GM18867 (cell line): ENCODE results near the gene SUPT5H.

ENCODE experiments used
- ATAC-seq: cut with Tn5 transposase; IDR thresholded peaks from one replicate; pipeline ENCODE4 v1.9.1; 2021; ENCODE audit warnings: mild to moderate bottlenecking, moderate library complexity; ENCODE audit not compliant: unreplicated experiment

Gene SUPT5H

DNA sequence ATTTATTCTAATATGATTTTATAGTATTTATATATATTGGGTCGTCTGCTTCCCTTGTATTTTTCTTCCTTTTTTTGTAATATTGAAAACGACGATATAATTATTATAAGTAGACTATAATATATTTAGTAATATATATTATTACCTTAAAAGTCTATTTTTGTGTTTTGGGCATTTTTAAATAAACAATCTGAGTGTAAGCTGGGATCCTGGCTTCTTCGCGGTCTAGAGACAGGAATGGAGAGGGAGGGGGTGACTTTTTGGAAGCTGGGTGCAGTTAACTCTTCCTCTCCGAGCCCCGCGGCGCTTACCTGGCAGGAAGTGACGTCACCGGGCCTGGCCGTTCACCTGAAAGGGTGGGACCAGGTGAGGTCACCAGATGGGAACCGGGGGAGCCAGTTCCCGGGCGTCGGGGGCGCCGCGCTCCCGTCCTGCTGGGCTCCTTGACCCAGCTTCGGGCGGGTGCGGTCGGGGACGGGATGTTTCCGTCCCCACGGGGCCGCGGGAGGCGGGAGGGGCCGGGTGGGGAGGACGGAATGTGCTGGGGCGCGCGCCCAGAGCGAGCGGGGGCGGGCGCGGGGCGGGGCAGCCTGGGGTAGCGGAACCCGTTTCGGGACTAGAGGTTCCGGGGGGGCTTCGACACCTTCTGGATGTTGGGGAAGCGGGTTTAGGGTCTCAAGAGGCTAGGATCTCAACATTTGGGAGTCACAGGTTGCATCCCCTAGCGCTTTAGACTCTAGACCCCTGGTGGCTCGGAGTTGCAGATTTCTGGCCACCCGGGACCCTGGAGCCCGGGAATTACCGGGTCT lies 36.0 kb upstream of the SUPT5H start:
- ATAC-seq, result no peak

DNA sequence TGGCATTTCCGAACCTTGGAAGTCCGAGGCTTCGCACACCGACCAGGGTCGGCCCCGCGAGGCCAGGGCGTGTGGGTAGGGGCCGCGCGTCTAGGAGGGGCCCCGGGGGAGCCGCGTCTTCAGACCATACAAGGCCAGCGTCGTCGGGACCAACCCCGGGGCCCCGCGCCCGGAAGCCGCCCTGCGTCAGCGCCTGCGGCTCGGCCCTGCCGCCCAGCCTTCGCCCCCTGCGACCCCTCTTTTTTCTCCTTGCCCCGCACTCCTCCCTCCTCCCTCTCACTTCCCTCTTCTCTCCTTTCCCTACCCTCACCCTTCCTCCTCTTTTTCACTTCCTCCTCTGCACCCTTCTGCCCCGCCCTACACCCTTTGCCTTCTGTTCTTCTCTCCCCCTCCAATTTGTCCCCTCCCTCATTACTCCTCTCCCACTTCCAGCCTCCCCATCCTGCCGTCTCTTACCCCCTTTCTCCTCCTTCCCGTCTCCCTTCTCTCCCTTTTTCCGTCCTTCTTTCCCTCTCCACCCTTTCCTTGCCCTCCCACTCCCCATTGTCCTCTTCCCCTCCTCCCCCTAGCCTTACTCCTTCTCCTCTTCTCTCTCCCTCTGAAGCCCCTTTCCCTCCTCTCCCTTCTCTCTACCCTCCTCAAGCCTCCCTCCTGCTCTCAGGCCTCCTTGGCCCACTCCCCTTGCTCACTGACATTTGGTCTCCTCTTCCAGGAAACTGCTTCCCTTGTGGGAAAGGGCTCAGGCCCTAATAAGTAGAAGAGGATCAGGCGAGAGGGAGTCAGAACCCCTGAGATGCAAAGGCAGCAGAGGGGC lies 35.2 kb upstream of the SUPT5H start:
- ATAC-seq, result peak; percentile 14

DNA sequence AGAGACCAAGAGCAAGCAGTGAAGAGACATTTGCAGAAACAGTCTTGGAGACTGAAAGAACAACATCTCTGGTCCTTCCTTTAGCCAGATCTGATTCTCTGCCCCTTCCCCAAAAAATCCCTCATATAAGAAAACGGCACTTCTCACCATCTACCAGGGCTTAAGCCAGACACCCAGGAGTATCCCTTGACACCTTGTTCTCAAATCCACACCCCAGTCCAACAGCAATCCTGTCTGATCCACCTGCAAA lies 34.6 kb upstream of the SUPT5H start:
- no peak for ATAC-seq

- no peak for ATAC-seq
Observed at GRCh38 chr19:39411081-39411831, 34.1 kb upstream of the SUPT5H start.

DNA sequence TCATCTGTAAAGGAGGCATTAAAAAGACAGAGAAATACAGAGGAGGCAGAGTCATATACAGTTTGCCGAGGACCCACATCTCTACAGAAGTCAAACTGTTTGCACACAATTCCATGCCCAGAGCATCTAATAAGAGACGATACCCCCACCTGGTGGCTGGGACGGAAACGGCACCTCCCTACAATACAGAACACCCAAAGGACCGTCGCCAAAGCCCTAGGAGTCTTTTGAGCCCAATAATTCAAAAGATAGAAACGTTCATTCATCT lies 33.6 kb upstream of the SUPT5H start:
- ATAC-seq, result peak; percentile 19

DNA sequence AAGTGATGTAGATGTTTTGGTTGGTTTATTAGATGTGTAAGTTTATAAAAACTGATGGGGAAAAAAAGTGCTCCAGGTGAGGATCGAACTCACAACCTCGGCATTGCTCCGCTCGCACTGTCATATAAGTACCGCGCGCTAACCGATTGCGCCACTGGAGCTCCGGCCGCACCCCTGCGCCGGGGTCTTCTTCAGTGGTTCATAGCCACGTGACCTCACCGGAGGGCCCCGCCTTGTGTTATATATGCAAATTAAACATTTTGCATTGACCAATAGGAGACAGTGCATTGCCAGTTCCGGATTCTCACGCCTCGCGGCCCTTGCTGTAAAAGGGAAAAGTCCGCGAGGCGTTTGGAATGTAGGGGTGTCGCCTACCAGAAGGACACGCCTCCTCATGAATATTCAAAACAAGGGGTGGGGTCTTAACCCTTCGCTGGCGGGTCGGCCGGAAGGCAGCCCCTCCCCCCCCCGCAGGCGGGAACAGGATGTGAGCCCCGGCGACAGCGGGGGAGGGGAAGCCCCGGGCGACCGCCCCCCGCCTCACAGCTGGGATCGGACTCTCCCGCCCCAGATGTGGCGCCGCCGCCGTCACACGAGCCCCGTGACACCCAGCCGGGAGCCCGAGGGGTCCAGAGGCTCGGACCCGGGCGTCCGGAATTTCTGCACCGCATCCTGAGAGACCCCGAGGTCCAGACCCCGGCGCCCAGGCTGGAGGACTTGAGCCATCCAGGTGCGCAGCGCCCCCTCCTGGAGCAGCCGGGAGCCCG lies 33.1 kb upstream of the SUPT5H start, which contains the start of gene PLEKHG2:
Gene PLEKHG2, plus strand, starts transcription at position 570 of the 767 bp plus-strand sequence. CDS start 1,418 bp downstream, outside the sequence.
- ATAC-seq, result peak; percentile 51

- no peak for ATAC-seq
Observed at GRCh38 chr19:39412867-39413271, 32.5 kb upstream of the SUPT5H start.

GRCh38 chr19:39413272-39413910 lies 32.0 kb upstream of the SUPT5H start:
- no peak for ATAC-seq

DNA sequence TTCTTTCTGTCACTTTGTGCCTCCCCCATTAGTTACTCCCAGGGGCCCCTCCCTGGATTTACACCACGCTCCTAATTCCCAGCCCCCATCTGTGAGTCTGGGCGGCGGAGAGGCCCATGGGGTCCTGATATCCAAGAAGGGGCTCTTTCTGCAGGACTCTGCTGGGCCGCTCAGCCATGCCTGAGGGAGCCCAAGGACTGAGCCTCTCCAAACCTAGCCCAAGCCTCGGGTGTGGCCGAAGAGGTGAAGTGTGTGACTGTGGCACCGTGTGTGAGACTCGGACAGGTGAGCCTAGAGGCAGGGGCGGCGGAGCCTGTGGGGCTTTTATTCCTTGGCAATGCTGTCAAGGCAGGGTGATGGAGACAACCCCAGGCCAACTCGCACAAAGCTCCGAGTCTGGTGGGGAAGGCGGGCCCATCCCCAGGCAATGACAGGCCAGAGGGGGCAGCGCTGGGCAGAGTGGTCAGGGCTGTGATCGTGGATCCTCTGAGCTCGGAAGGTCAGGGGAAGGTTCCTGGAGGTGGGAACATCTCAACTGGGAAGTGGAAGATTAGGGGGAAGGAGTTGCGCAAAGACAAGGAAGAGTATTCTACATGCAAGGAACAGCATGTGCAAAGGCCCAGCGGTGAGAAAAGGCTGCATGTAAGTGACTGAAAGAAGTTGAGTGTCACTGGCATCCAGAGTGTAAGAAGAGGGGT lies 31.3 kb upstream of the SUPT5H start:
- ATAC-seq, result no peak

DNA sequence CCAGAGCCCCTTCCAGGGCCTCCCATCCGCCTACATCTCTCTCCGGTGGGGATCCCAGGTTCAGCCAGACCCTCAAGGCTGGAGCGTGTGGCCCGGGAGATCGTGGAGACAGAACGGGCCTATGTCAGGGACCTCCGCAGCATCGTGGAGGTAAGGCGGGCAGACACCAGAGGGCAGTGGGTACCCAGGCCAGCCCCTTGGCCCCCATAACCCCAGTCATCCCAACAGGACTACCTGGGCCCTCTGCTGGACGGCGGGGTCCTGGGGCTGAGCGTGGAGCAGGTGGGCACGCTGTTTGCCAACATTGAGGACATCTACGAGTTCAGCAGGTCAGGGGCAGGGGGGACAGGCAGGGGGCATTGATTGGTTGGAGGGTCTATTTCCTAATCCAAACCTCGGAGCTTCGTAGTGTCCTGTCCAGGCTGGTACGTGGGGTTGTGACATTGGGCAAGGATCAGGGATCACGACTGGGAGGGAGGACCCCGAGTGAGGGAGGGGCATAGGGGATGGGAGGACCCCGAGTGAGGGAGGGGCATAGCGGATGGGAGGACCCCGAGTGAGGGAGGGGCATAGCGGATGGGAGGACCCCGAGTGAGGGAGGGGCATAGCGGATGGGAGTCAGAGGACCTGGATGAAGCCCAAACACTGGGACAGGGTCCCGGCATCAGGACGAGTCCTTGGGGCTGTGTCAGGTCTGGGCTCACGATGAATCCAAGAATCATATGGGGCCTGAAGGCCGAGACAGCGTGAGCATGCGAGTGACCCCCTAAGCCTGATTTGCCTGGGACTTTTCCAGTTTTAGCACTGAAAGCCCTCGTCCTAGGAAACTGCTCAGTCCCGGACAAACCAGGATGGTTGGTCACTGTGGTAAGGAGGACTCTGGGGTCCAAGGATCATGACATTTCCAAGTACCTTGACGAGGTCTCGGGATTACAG lies 30.0 kb upstream of the SUPT5H start:
- no peak for ATAC-seq

GRCh38 chr19:39416152-39417120 lies 28.9 kb upstream of the SUPT5H start:
- no peak for ATAC-seq

DNA sequence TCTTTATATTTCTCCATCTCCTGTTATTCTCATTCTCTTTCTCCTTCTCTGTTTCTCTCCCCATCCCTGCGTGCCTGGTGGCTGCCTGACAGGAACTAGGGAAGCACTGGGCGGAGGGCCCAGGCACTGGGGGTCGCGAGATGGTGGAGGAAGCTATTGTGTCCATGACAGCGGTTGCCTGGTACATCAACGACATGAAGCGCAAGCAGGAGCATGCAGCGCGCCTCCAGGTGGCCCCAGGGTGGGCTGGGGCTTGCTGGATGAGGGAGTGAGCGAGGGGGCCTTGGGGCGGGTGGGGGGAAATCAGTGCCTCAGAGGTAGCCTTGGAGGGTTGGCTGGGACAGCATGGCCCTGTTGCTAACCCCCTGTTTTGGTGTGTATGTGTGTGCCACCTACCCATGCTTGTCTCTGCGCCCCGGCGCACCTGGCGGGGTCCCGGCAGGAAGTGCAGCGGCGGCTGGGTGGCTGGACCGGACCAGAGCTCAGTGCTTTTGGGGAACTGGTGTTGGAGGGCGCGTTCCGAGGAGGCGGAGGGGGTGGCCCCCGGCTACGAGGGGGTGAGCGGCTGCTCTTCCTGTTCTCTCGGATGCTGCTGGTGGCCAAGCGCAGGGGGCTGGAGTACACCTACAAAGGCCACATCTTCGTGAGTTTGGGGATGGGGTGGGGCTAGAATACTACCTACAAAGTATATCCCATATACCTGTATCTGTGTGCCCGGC lies 27.8 kb upstream of the SUPT5H start:
- no peak for ATAC-seq

- ATAC-seq, result no peak
Observed at GRCh38 chr19:39419003-39419402, 26.4 kb upstream of the SUPT5H start.

DNA sequence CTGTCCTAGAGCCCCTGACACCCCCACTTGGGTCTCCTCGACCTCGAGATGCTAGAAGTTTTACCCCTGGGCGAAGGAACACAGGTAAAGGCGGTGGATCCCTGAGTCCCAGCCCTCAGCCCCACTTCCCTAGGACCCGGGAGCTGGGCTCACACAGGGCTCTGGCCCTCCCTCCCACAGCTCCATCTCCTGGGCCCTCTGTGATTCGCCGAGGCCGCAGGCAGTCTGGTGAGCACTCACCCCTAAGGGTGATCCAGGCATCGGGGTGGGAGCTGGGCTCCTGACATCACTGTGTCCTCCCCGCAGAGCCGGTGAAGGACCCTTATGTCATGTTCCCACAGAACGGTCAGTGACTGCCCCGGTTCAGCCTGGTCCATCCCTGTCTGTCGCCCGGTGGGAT lies 24.6 kb upstream of the SUPT5H start:
- ATAC-seq, result no peak

DNA sequence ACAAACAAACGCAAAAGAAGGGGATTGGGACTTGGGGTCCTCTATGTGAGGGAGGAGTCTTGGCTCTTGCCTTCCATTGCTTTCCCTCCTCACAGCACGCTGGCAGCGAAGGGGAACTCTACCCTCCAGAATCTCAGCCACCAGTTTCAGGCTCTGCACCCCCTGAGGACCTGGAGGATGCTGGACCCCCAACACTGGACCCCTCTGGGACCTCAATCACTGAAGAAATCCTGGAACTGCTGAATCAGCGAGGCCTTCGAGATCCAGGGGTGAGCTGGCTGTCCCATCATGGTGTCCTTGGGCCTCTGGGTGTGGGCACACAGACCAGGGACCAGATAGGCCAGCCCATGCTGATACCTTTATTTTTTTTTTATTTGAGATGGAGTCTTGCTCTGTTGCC lies 23.4 kb upstream of the SUPT5H start:
- ATAC-seq, result no peak

DNA sequence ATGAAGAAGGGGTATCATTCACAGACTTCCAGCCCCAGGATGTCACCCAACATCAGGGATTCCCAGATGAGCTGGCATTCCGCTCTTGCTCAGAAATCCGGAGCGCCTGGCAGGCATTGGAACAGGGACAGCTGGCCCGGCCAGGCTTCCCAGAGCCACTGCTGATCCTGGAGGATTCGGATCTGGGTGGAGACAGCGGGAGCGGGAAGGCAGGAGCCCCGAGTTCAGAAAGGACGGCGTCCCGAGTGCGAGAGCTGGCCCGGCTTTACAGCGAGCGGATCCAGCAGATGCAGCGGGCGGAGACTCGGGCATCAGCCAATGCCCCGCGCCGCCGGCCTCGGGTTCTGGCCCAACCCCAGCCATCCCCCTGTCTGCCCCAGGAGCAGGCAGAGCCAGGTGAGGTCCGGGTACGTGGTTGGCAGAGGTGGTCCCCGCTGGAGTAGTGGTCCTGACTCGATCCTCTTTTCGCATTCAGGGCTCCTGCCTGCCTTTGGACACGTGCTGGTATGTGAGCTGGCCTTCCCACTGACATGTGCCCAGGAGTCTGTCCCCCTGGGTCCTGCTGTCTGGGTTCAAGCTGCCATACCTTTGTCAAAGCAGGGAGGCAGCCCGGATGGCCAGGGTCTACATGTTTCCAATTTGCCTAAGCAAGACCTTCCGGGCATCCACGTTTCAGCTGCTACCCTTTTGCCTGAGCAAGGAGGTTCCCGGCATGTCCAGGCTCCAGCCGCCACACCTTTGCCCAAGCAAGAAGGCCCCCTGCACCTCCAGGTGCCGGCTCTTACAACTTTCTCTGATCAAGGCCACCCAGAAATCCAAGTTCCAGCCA lies 21.9 kb upstream of the SUPT5H start:
- no peak for ATAC-seq
